Endodermal cell (in vitro differentiated cells): ENCODE measurements around the gene HCFC1. TPM values are rescaled to one million over a fixed set of nuclear protein-coding genes. Genes with fewer than 3 reads are reported as not detected.

Experiments used
- DNase-seq: peaks from one replicate; pipeline ENCODE4 v3.0.0-alpha.2; 2017
- H3K27ac ChIP-seq: 2 replicates; pipeline ENCODE4 v1.5.1; 2013; ENCODE audit warnings: mild to moderate bottlenecking, low read depth, low read length, moderate library complexity
- H3K27me3 ChIP-seq: 2 replicates; pipeline ENCODE4 v1.6.1; 2013; ENCODE audit warnings: mild to moderate bottlenecking, low read length, moderate library complexity; ENCODE audit not compliant: insufficient read depth, control insufficient read depth, poor library complexity, severe bottlenecking
- H3K36me3 ChIP-seq: 2 replicates; pipeline ENCODE4 v1.7.0; 2013; ENCODE audit warnings: mild to moderate bottlenecking, low read length, moderate library complexity; ENCODE audit not compliant: control insufficient read depth, insufficient read depth
- H3K4me1 ChIP-seq: one replicate; pipeline ENCODE4 v1.7.0; 2013; ENCODE audit warnings: low read length; ENCODE audit not compliant: control insufficient read depth, insufficient read depth
- H3K4me3 ChIP-seq: 2 replicates; pipeline ENCODE4 v1.5.1; 2013; ENCODE audit warnings: mild to moderate bottlenecking, low read length, moderate library complexity
- H3K9ac ChIP-seq: 2 replicates; pipeline ENCODE4 v1.6.1; 2013; ENCODE audit warnings: mild to moderate bottlenecking, low read length, moderate library complexity; ENCODE audit not compliant: poor library complexity, severe bottlenecking; ENCODE audit errors: extremely low read depth
- H3K9me3 ChIP-seq: 2 replicates; pipeline ENCODE4 v1.6.1; 2013; ENCODE audit warnings: mild to moderate bottlenecking, low read length, moderate library complexity; ENCODE audit not compliant: control insufficient read depth
- H3K27ac Mint-ChIP-seq: 2 replicates; pipeline ENCODE4 v1.8.0; 2020; ENCODE audit warnings: mixed read lengths
- H3K27me3 Mint-ChIP-seq: 2 replicates; pipeline ENCODE4 v1.8.0; 2021; ENCODE audit warnings: mild to moderate bottlenecking, mixed read lengths; ENCODE audit not compliant: insufficient read depth
- H3K36me3 Mint-ChIP-seq: 2 replicates; pipeline ENCODE4 v1.8.0; 2020; ENCODE audit warnings: low read depth, mixed read lengths
- H3K4me1 Mint-ChIP-seq: 2 replicates; pipeline ENCODE4 v1.8.0; 2020; ENCODE audit warnings: mixed read lengths
- H3K4me3 Mint-ChIP-seq: 2 replicates; pipeline ENCODE4 v1.8.0; 2020; ENCODE audit warnings: mild to moderate bottlenecking, moderate library complexity, mixed read lengths
- H3K9me3 Mint-ChIP-seq: 2 replicates; pipeline ENCODE4 v1.8.0; 2020; ENCODE audit warnings: mild to moderate bottlenecking, mixed read lengths
- CTCF ChIP-seq: fragments of 200-600 bp; sonication (generic); conservative IDR thresholded peaks from 2 replicates; pipeline ENCODE4 v1.5.0; 2021; ENCODE audit warnings: antibody characterized with exemption, mild to moderate bottlenecking
- WGBS, 2 experiments: methylation state at CpG; one replicate each; pipeline versions ENCODE4 v1.1.5 to v1.1.7; 2013; ENCODE audit warnings: missing lambda C conversion rate in 2 of 2, mixed read lengths in 1 of 2; ENCODE audit not compliant: insufficient coverage in 1 of 2, insufficient read length in 1 of 2; 5-methylcytosine and 5-hydroxymethylcytosine counted together
- total RNA-seq, 2 donors: library from RNA; stranded (reverse); fragmentation: NEBNext Ultra II Directional in 1 of 2; extraction: Animal tissue kit (Norgen Biotek cat#: 25700) in 1 of 2; gene quantifications; 2 replicates in 1 of 2; 3 replicates in 1 of 2; pipeline ENCODE4 v1.2.1, GENCODE V29; 2021

The HCFC1 gene
- total RNA-seq, 2 donors from 2014 or later: 93.4 to 112 TPM

DNA sequence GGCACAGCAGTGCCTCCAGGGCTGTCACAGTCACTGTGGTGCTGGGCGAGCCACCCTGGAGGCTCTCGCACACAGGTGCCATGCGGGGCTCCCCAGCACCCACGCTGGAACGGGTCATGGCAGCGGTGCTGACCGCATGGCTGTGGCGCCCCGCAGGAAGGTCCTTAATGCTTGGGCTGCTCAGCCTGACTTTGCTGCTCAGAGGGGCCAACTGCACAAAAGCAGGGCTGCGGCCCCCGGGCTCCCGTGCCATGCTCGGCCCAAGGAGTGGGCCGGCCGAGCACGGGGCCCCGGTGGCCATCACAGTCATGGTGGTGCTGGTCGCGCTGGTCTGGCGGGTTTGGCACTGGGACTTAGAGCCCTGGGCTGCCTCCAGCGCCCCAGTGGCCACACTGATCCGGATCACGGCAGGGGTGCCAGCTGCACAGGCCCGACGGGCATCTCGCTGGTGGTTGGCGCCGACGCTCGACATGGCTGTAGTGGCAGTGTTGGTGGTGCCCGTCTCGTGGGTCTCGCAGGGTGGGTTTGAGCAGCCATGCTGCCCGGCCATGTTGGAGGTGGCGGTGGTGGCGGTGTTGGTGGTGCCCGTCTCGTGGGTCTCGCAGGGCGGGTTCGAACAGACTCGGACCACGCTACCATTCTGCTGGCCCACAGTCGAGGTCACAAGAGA lies 16.9 kb downstream of the HCFC1 start:
- no peaks in the 10 kb centered on the region for H3K27me3 Mint-ChIP-seq
- TF ChIP-seq CTCF: no peak
- H3K4me3 Mint-ChIP-seq: no peak overlapping the region
- Histone ChIP-seq H3K27me3 (no peaks in the 10 kb centered on the region), H3K4me3 (no peak overlapping the region), H3K9me3 (no peaks in the 10 kb centered on the region), H3K36me3 (peaks cover 35% of the 10 kb centered on the region), H3K9ac (no peak overlapping the region), H3K27ac (no peak overlapping the region), H3K4me1 (no peaks in the 10 kb centered on the region)
- H3K9me3 Mint-ChIP-seq: no peaks in the 10 kb centered on the region
- H3K36me3 Mint-ChIP-seq: peaks cover 87% of the 10 kb centered on the region
- DNase-seq: no peak
- WGBS, 2 experiments: 97 to 100% methylated on average over 2 to 43 of the region's 44 CpGs
- H3K4me1 Mint-ChIP-seq: no peaks in the 10 kb centered on the region
- H3K27ac Mint-ChIP-seq: no peak overlapping the region

GRCh38 chrX:153953892-153954557 lies 17.6 kb downstream of the HCFC1 start:
- Histone ChIP-seq H3K27ac (no peak overlapping the region), H3K4me1 (no peaks in the 10 kb centered on the region), H3K4me3 (no peak overlapping the region), H3K27me3 (no peaks in the 10 kb centered on the region), H3K9me3 (no peaks in the 10 kb centered on the region), H3K9ac (no peak overlapping the region), H3K36me3 (peaks cover 30% of the 10 kb centered on the region)
- Mint-ChIP-seq H3K4me1 (no peaks in the 10 kb centered on the region), H3K27ac (no peak overlapping the region), H3K4me3 (no peak overlapping the region), H3K36me3 (peaks cover 87% of the 10 kb centered on the region), H3K27me3 (no peaks in the 10 kb centered on the region), H3K9me3 (no peaks in the 10 kb centered on the region)
- WGBS, 2 experiments: 94 to 100% methylated on average over 1 to 33 of the region's 33 CpGs
- DNase-seq: no peak
- peak; percentile 44 for TF ChIP-seq CTCF

GRCh38 chrX:153953342-153953830 lies 18.2 kb downstream of the HCFC1 start:
- 32 to 37% methylated on average over 10 to 32 of the region's 33 CpGs for WGBS, 2 experiments
- Mint-ChIP-seq H3K27me3 (no peaks in the 10 kb centered on the region), H3K4me1 (peaks cover 3% of the 10 kb centered on the region), H3K27ac (peak overlapping the region; percentile 21), H3K4me3 (no peak overlapping the region), H3K36me3 (peaks cover 85% of the 10 kb centered on the region), H3K9me3 (no peaks in the 10 kb centered on the region)
- H3K4me1 ChIP-seq: no peaks in the 10 kb centered on the region
- peaks cover 25% of the 10 kb centered on the region for H3K36me3 ChIP-seq
- no peak overlapping the region for H3K27ac ChIP-seq
- no peaks in the 10 kb centered on the region for H3K27me3 ChIP-seq
- peak; percentile 99 for TF ChIP-seq CTCF
- no peaks in the 10 kb centered on the region for H3K9me3 ChIP-seq
- no peak overlapping the region for H3K4me3 ChIP-seq
- peak; percentile 92 for DNase-seq
- no peak overlapping the region for H3K9ac ChIP-seq
